Left cardiac atrium (tissue), 4 donors: ENCODE results near the gene KIFBP. TPM values are rescaled to one million over a fixed set of nuclear protein-coding genes. Genes with fewer than 3 reads are reported as not detected.
"Not testable (repeated sequence)": the region's sequence is repeated elsewhere in the genome, so short reads cannot be mapped to it uniquely, and the experiment has no call there.

ENCODE experiments used
- ATAC-seq, 2 donors: fragments of 200-7000 bp; cut with Tn5 transposase; one replicate each; pipeline ENCODE4 v1.9.1; 2020; ENCODE audit warnings: mild to moderate bottlenecking in 2 of 2, moderate library complexity in 2 of 2
- DNase-seq: peaks from one replicate; pipeline ENCODE4 v3.0.0-alpha.2; 2020
- intact Hi-C, 2 donors: fragments of 100-400 bp; cut with DNase I; formaldehyde crosslinking; loops; one replicate each; pipeline versions ENCODE4 v1.14.1 to v1.15.1; 2022 to 2023
- total RNA-seq, 2 donors: library from RNA; stranded (reverse); fragmentation: NEBNext Ultra II Directional; extraction: Animal tissue kit (Norgen Biotek cat#: 25700); gene quantifications; one replicate each; pipeline ENCODE4 v1.2.1, GENCODE V29; 2021
- donor health status: DM: no; HTN: yes; CAD: no.
- donor health status: DM: no; HTN: yes; CAD: no; lungs with severe emphysema.
- donor health status: DM: yes; HTN: yes; CAD: no.
- donor health status: Dilated cardiomyopathy.

The KIFBP gene
- total RNA-seq, 2 donors from 2014 or later: 33.7 to 36.1 TPM

DNA sequence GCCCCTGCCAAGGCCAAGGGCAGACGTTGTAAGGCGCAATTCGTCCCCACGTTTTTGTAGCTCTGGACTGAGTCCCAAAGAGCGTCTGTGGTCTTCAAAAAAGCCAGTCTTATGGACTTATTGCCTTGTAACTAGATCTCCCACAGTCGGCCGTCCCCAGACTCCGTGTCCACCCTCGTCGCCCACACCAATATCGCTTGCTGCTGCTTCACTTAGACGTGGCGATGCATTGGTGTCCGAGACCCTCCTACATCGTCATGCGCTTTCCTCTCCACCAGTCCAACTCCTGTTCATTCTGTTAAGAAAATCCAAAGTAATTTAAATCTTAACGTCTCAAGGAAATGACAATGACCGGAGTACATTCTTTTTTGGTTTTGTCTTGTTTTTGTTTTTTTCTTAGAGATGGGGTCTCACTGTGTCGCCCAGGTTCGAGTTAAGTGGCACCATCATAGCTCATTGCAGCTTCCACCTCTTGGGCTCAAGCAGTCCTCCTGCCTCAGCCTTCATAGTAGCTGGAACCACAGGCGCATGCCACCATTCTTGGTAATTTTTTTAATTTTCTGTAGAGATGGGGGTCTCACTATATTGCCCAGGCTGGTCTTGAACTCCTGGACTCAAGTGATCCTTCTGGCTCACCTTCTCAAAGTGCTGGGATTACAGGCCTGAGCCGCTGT, 851 bp downstream of the KIFBP start:
- DNase-seq: no peak
- peak in 1 of 2 donors; percentile 6 for ATAC-seq
- intact Hi-C loops: no loop called here

DNA sequence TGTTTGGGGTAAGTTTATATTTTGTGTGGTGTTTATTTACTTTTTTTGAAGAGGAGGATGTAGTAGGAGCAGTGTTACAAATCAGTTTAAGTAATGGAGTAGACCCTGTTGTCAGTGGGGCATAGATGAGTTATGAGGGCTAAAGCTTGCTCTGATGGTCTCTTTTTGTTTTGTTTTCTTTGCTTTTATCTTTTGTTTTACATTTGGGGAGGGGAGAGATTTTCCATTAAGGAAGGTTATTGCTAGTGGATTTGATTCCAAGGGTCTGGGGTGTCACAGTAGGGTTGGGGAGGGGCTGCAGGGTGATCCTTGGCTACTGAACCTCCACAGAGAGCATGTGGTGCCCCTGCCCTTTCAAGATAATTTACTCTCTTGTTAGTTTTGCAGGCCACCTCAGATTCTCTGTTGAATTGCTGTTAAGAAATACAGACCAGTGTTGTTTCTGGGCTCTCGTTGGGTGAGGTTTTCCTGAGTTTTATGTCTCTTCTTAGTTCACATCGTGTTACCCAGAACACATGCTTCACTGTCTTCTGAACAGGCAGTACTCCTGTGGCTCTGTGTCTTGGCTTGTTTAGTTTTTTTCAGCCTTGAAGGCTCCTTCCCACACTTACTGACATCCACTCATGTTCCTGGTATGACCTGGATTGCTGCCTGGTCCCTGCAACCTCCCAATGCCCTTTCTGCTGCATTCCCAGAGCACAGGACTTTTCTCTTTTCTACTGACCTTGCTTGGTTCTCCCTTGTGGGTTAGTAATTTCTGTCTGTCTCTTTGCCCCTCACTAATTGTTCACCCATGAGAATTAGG, 4.2 kb downstream of the KIFBP start:
- peak; percentile 14 to 33 for ATAC-seq
- intact Hi-C loops: no loop called here

DNA sequence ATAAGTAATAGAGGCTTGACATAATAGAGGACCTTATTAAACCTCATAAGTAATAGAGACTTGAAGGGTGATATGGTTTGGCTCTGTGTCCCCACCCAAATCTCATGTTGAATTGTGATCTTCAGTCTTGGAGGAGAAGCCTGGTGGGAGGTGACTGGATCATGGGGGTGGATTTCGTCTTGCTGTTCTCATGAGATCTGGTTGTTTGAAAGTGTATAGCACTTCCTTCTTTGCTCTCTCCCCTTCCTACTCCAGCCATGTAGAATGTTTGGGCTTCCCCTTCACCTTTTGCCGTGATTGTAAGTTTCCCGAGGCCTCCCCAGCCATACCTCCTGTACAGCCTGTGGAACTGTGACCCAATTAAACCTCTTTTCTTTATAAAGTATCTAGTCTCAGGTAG, 8.6 kb downstream of the KIFBP start:
- intact Hi-C loops: no loop called here
- ATAC-seq (no peak), DNase-seq (no peak)

More for the DNA sequence above, 4.2 kb downstream of the KIFBP start:
- peak; percentile 34 for DNase-seq

DNA sequence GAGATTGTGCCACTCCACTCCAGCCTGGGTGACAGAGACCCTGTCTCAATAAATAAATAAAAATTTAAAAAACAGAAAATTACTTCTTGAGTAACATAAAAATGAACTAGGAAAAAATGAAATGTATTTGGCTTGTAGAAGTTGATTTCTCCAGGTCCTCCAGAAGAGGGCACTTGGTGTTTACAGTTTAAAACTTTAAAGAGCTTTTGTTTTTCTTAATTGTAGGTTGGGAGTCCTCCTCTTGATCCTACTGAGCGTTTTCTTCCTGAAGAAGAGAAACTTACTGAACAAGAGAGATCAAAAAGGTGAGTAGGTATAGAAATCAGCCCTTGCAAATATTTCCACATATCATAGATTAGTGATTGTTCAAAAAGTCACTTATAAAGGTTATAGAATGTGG, 16.2 kb downstream of the KIFBP start:
- ATAC-seq (no peak), DNase-seq (no peak)
- intact Hi-C loops: loop anchor here (5.0 to 10.0 kb wide), 3 partner anchors 87 to 390 kb away; no protein-coding TSS in a partner anchor

DNA sequence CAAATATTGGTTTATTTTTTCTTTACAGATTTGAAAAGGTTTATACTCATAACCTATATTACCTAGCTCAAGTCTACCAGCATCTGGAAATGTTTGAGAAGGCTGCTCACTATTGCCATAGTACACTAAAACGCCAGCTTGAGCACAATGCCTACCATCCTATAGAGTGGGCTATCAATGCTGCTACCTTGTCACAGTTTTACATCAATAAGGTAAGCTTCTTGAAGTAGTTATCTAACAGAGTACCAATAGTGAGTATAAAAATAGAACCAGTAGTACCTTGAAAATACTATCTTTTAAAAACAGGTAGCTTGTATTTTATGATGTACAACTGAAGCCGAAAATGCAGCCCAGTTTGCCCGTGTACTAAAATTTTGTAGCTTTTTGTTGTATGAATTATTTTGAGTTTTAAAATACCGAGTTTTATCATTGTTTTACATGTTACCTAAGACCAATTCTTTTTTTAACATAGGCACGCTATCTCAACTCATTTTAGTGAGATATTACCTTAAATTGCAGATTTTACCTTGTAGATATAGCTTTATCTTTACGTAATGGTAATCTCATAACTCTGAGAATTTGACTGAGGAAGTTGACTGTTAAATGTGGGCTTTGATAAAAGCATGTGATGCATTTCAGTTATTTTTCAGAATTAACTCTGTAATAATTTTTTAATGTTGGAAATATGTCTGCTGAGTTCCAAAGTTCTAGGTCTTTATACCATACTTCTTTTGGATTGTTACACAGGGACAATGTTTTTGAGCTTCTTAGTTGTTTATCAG, 17.3 kb downstream of the KIFBP start:
- intact Hi-C loops: loop anchor here (5.0 to 10.0 kb wide), 3 partner anchors 86 to 389 kb away; no protein-coding TSS in a partner anchor
- DNase-seq (no peak), ATAC-seq (no peak)

DNA sequence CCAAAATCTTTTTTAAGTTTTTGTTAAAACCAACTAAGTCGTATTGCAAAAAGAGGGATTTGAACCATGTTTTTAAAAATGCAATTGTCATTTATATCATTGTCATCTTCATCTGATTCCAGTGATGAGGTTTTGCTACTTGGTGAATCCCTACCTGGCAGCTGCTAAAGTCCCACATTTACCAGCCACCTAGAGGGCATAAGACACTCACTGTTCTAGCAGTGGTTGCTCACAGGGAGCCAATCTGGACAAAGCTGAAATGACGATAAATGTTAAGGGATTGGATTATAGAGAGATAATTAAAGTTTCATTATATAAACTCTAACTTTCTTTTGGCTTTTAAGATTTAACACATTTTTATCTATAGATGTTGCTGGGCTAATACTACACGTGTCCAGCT, 18.7 kb downstream of the KIFBP start:
- intact Hi-C loops: loop anchor here (5.0 to 10.0 kb wide), 3 partner anchors 85 to 388 kb away; no protein-coding TSS in a partner anchor
- DNase-seq (no peak), ATAC-seq (no peak)

DNA sequence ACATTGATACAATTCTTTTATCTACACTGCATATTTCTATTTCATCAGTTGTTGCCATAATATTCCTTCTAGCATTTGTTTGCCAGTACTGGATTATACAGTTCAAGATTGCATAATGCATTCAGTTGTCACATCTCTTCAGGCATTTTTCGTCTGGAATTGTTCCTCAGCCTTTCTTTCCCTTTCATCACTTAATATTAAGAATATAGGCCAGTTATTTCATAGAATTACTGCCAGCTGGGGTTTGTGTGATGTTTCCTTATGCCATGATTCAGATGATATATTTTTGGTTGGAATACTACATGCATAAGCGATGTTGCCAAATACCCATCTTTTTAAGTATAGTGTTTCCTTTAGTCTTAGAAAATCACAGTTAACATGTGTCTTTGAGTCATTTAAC, 20.8 kb downstream of the KIFBP start:
- ATAC-seq (no peak), DNase-seq (no peak)
- intact Hi-C loops: loop anchor here (5.0 to 10.0 kb wide), 3 partner anchors 83 to 385 kb away; no protein-coding TSS in a partner anchor

DNA sequence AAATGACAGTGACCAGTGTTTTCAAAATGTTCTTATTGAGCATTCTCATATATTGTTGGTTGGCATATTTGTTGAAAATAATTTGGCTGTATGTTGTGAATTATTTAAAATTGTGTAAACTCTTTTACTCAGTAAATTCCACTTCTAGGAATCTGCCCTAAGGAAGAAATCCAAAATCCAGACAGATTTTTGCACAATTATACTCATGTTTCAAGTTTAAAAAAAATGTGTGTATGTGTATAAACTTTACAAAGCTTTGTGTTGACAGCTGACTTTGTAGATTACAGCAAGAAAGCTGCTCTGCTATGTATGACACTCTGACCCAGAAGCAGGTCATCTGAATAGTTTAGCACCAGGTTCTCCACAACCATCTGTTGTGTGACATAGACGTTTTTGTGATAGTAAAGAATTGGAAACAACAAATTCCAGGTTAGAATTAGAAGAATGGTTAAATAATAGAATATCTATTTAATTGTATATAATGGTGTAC, 21.6 kb downstream of the KIFBP start:
- intact Hi-C loops: no loop called here
- no peak for ATAC-seq
- DNase-seq: no peak

DNA sequence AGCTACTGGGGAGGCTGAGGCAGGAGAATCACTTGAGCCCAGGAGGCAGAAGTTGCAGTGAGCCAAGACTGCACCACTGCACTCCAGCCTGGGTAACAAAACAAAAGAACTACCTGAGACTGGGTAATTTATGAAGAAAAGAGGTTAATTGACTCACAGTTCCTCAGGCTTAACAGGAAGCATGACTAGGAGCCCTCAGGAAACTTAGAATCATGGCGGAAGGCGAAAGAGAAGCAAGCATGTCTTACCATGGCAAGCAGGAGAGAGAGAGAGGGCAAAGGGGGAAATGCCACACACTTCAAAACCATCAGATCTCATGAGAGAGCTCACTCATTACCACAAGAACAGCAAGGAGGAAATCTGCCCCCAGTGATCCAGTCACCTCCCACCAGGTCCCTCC, 24.2 kb downstream of the KIFBP start:
- intact Hi-C loops, ATAC-seq, DNase-seq: not testable (repeated sequence)

DNA sequence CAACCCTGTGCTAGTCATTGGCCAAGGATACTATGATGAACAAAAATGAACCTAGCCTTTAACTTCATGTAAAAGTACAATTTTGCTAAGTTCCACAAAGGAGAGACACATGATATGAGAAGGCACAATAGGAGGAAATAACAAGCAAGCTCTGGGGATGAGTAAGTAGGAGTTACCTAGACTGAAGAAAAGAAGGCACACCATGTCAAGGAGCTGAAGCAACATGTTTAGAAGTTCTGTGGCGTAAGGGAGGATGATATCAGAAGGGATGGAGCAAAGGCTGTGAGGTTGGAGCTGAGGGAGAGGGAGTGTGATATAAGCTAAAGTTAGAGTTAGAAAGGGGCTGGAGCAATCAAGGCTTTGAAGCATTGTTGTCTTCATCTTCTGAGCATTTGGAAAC, 25.6 kb downstream of the KIFBP start:
- intact Hi-C loops: no loop called here
- no peak for DNase-seq
- no peak for ATAC-seq

DNA sequence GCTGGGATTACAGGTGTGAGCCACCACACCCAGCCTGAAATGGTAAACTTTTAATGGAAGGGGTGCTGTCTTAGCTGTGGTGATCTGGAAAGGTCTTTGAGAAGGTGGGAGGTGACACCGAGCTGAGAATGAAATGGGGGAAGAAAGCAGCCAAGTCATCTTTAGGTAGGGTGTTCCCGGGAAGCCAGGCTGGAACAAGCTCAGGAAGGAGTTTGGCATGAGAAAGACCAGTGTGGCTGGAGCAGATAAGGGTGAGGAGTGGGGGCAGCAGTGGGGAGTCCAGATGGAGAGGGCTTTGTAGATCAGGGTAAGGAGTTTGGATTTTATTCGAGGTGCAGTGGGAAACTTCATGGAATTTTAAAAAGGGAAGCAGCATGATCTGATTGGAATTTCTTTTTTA, 30.0 kb downstream of the KIFBP start:
- DNase-seq: no peak
- intact Hi-C loops: no loop called here
- ATAC-seq: peak in 1 of 2 donors; percentile 17

DNA sequence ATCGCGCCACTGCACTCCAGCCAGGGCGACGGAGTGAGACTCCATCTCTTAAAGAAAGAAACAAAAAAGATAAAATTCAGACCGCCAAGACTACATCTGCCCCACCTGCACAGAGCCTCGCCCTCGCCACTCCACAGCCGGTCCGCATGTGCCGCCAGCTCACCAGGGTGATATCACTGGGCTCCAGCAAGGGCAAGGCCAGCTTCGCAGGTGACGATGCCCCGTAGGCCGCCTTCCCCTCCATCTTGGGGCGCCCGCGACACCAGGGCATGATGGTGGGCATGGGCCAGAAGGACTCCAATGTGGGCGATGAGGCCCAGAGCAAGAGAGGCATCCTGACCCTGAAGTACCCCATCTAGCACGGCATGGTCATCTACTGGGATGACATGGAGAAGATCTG, 34.0 kb downstream of the KIFBP start:
- no peak for DNase-seq
- no peak for ATAC-seq
- intact Hi-C loops: no loop called here

DNA sequence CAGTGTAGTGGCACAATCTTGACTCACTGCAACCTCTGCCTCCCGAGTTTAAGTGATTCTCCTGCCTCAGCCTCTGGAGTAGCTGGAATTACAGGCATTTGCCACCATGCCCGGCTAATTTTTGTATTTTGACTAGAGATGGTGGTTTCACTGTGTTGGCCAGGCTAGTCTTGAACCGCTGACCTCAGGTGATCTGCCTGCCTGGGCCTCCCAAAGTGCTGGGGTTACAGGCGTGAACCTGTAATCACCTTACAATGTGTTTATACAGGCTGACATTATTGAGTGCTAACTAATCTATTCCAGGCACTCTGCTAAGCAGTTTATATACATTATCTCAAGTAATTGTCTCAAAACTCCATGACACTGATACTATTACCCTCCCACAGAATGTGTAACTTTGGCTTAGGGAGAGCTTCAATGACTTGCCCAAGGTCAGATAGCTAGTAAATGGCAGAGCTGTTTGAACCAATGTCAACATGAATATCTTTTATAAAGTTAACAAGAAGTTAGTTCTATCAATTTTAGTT, 36.8 kb downstream of the KIFBP start:
- DNase-seq (no peak), ATAC-seq (no peak)
- intact Hi-C loops: no loop called here

DNA sequence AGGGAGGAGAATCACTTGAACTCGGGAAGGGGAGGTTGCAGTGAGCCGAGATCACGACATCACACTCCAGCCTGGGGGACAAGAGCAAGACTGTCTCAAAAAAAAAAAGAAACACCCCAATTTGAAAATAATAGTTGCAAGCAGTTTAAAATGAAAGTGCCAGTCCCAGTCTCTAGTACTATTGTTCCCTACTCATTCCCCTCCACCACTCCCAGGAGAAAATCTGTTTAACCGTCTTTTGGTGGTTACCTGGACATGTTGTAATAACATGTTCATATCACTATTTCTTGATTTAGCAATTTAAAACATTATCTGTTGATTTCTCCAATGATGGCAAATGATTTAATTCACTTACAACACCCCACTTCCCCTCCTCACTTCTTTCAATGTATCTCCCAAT, 44.7 kb downstream of the KIFBP start:
- ATAC-seq (no peak), DNase-seq (no peak)
- intact Hi-C loops: no loop called here

DNA sequence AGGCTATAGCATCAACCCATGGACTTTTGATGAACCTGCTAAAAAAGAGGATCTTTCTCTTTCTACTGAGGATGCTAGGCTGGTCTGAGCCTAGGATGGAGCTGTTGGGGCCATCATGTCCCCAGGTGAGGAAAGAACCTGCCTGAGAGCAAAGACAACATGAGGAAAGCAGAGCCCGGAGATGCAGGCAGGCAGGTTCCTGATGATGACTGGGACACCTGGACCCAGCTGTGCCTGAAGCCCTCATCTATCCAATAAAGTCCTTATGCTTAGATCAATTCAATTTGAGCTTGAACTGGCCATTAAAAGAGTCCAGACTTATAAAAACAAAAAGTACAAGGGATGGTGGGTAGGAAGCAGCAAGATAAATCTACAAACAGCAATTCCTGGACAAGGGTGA, 48.9 kb downstream of the KIFBP start:
- DNase-seq (no peak), ATAC-seq (no peak)
- intact Hi-C loops: no loop called here

DNA sequence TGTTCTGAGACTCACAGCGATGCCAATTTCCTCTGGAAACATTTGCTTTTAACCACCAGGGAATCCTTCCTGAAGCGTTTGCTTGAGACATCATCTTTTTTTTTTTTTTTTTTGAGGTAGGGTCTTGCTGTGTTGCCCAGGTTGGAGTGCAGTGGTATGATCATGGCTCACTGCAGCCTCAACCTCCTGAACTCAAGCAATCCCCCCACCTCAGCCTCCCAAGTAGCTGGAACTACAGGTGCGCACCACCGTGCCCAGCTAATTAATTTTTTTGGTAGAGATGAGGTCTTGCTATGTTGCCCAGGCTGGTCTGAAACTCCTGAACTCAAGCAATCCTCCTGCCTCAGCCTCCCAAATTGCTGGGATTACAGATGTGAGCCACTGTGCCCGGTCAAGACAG, 52.3 kb downstream of the KIFBP start:
- intact Hi-C loops, DNase-seq, ATAC-seq: not testable (repeated sequence)

DNA sequence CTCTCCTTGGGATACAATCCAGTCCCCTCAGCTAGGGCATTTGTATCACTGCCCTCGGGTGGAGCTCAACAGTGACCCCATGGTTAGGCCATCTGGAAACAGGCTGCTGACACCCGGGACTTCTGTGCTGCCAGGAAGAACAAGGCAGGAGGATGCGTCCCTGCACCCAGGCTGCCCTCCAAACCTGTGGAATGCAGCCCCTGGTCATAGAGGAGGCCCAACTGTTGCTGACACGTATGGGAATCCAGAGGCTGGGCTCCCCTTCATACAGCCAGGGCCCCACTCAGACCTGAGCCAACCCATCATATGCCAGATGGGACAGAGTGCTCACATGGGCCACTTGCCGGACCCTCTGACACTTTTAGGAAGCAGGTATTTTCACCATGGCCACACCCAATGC, 53.8 kb downstream of the KIFBP start:
- ATAC-seq: no peak

DNA sequence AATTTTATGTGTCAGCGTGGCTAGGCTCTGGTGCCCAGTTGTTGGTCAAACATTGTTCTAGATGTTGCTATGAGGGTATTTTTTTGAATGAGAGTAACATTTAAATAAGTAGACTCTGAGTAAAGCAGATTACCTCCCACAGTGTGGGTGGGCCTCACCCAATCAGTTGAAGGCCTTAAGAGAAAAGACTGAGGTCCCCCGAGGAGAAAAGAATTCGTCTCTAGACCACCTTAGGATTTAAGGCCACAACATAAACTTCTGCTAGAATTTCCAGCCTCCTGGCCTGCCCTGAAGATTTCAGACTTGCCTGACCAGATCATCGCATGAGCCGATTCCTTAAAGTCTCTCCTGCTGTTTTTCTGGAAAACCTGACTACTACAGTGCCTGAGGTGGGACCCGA, 54.2 kb downstream of the KIFBP start:
- ATAC-seq: no peak
- intact Hi-C loops: no loop called here

More for the DNA sequence above, 53.8 kb downstream of the KIFBP start:
- no peak for DNase-seq
- intact Hi-C loops: no loop called here

DNA sequence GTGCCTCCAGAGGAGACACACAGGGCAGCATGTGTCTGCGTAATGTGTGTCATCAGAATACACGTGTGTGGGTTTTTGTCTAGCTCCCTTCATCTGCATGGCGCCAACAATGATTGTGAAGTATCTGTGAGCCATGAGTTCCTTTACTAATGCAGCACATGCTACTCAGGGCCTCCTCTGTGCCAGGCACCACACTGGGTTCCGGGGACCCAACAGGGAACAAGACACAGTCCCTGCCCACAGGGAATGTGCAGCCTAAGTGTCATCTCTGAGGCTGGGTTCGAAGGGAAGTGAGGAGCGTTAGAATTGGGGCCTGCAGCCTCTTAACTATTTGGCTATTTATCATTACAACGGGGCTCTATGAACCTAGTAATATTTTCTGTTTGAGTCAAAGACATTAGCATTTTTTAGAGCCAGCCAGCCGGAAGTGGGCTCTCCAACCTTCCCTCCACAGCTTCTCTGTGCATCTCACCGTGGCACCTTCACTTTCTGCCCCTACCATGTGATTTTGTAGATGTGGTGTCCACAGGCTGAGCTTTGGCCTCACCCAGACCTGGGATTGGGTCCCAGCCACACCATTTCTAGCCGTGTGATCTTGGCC, 55.4 kb downstream of the KIFBP start:
- no peak for DNase-seq
- intact Hi-C loops: no loop called here
- no peak for ATAC-seq

More for the DNA sequence above, 54.2 kb downstream of the KIFBP start:
- no peak for DNase-seq
